NCI-H69 (cell line): ENCODE results near the gene CACNG4.

Source experiments
- DNase-seq: peaks from one replicate; lab custom pipeline; 2025; lab: John Stamatoyannopoulos, UW

CACNG4 gene

DNA sequence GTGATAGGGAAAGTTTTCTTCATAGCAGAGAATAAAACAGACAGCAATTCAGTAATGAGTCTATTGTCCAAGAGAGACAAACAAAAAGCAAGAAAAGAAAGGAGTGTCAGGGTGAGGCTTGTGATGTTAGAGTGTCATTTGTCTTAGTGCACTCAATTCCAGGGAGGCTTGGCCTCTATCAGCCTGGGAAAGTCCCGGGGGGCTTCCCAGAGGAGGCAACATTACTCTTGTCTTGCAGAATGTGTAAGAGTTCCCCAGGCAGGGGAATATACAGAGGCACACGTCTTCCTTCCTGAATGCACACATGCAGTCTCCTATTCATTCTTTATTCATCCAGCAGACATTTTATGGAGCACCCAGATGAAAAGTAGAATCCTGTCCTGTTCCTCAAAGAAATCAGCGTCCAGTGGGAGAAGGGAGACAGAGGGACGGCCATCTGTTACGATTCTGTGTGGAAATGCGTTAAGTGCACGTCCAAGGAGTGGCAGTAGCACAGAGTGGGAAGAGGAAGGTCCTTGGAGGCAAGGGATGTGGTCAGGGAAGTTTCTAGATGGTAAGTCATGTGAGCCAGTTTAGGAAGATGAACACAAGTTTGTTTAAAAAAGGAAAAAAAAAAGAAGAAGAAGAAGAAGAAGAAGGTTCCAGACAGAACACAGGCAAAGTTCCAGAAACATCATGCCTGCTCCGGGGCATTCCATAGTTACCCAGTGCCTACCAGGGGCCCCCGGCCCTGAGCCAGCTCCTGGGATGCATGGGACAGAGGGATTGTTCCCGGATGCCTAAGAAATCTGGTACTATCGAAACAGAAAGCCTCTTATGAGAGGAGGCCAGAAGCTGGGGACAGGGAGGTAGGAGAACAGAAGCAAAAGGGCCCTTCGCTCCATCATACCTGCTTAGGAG lies 21.1 kb downstream of the CACNG4 start:
- DNase-seq: no peak

GRCh38 chr17:66986659-66987058 lies 22.2 kb downstream of the CACNG4 start:
- no peak for DNase-seq

DNA sequence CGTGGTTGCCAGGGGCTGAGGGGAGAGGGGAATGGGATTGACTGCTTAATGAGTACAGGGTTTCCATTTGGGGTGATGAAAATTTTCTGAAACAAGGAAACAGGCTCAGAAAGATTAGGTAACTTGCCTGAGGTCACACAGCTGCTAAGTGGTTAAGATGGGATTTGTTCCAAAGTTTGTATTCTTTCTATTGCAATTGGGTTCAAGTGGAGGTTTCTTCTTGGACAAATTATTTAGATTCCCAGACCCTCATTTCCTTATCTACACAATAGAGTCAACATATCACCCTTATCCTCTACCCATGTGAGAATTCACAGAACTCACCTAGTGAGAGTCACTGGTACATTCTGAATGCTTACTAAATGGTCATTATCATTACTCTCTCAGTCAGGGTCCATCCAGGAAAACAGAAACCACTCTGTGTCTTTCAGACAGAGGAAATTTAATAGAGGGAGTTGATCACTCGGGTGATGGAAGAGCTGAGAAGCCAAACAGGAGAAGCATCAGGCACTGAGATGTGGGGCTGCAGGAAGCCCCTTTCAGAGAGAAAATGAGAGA lies 22.6 kb downstream of the CACNG4 start:
- no peak for DNase-seq

- no peak for DNase-seq
These were observed 23.7 kb downstream of the CACNG4 start for GRCh38 chr17:66988069-66988798.

DNA sequence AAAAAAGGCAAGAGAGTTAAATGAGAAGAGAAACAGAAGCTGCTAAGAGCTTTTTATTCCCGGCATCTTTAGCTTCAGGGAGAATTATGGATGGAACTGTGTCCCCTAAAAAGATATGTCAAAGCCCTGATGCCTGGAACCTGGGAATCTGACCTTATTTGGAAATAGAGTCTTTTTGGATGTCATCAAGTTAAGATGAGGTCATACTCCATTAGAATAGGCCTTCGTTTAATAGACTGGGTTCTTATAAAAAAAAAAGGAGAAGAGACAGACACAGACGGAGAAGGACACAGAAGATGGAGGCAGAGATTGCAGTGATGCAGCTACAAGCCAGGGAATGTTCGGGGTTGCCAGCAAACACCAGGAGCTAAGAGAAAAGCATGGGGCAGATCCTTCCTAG lies 24.6 kb downstream of the CACNG4 start:
- no peak for DNase-seq

- DNase-seq: no peak
These were observed 25.1 kb downstream of the CACNG4 start for GRCh38 chr17:66989579-66989978.

GRCh38 chr17:66990047-66990446 lies 25.5 kb downstream of the CACNG4 start:
- DNase-seq: no peak

DNA sequence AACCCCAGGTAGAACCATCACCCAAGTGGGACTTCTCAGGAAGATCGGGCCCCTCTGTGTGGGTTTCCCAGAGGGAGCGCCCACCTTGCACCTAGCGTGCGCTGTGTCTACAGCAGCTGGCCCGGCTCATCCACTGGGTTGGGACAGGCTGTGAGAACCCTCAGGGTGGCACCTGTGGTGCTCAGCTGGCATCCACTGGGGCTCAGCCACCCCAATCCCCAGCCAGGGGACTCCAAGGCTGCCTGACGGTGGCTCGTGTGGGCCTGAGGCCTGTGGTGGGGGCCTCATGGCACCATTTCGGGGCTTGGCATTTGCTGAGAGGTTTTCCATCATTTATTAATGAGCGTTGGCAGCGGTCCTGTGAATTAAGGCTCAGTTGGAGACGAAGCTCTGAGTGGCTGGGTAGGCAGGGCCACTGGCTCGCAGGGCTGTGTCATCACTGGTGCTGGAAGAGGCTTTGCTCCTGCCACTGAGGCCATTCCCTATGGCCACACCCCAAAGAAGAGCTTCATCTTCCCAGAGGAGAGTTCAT lies 28.5 kb downstream of the CACNG4 start:
- DNase-seq: no peak

DNA sequence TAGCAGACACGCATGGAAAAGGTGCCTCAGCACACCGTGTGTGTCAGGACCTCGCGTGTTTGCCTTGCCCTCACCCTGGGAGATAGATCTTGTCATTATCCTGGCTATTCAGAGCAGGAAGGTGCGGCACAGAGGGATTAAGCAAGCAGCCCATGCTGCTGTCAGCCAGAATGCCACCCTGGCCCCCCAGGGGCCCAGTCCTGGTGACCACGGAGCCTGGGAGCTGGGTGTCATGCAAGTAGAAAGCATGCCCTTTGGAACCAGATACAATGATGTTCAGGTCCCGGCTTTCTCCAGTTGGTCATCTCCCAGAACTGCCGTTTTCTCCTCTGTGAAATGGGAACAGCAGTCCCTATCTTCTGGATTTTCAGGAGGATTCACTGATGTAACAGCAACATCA lies 29.9 kb downstream of the CACNG4 start:
- no peak for DNase-seq

DNA sequence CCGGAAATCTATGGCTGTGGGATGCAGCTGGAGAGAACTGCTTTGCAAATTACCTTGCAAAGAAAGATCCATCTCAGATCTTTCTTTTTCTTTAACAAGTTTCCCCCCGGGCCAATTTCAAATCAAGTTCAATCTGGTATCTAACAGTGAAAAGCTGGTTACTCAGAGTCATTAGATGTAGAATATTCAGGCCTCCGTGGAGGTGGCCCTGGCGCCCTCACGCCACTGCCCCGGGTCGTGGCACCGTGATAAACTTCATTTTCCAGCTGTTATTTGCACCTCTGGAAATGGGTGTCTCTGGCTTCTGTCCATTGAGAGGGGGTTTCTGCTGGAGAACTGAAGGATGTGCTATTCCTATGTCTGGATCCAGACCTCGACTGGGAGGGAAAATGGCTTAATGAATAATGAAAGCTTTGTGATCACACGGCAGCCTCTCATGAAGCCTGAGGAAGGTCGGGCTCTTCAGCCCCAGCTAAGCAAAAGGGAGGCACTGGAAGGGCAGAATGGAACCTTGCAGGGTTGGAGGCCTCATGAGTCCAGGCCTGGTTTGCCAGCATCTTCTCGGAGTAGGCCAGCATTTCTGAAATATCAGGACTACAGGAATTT lies 30.5 kb downstream of the CACNG4 start:
- DNase-seq: no peak

- no peak for DNase-seq
These were observed 31.4 kb downstream of the CACNG4 start for GRCh38 chr17:66995944-66996343.

DNA sequence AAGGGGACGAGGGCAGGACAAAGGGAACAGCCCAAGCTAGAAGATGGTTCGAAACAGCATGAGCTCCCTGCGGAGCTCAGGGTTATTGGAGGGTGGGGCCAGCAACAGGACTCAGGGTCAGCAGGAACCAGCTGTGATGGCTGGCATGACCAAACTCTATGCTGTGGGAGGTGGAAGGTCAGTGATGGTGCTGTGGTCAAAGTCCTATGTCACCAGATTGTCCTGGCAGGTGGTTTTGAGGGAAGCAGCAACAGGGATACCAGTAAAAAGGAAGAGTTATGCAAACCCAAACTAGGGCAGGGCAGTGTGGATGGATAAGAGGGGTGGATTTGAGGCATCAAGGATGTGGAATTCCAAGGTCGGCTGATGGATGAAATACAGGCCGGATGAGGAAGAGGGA lies 32.4 kb downstream of the CACNG4 start:
- no peak for DNase-seq

GRCh38 chr17:67003231-67003630 lies 38.7 kb downstream of the CACNG4 start:
- no peak for DNase-seq

- DNase-seq: no peak
These were observed 39.7 kb downstream of the CACNG4 start for GRCh38 chr17:67004181-67004580.

DNA sequence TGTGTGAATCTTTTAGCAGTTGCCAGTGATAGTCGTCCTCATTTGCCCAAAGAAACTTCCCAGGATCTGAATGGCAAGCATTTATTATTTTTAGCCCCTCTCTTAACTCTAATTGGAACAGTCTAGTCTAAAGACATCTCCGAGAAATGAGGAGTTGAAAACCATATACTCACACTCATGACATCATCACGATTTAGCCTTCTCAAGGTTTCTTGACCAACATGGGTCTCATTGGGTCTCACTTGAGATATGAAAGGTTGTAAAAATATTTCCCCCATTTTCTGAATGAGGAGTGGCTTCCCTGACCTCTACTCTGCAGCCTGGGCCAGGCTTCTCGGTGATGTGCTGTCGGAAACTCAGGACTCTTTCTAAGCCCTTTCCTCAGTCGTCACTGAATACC lies 42.8 kb downstream of the CACNG4 start:
- DNase-seq: no peak

GRCh38 chr17:67008101-67008500 lies 43.6 kb downstream of the CACNG4 start:
- no peak for DNase-seq

DNA sequence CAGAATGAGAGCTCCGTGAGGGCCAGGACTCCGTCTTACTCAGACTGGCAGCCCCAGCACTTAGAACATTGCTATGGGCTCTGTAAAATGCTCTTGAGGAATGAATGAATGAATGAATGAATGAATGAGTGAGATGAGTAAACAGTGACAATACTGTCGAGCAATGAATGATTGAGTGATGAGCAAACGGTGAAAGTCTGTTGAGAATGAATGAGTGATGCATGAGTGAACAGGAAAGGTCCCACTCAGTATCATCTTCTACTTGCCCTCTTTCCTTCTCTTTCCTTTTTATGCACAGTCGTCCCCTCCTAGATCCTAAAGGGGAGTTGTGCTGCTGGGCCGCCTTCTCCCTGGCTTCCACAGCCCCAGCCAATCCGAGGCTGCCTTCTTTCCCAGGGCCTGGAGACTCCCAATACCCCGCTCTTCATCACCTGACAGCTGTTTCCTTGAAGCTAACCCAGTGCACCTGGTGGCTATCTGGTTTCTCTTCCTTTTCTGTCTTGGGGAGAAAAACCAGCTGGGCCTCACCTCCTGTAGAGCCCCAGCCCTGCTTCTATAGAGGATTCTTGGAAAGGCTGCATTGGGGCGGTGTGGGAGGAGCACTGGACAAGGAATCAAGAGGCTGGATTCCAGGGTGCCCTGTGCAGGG lies 47.1 kb downstream of the CACNG4 start:
- DNase-seq: peak; percentile 23

GRCh38 chr17:67013891-67014290 lies 49.4 kb downstream of the CACNG4 start:
- DNase-seq: no peak

- no peak for DNase-seq
These were observed 50.5 kb downstream of the CACNG4 start for GRCh38 chr17:67015001-67015400.

DNA sequence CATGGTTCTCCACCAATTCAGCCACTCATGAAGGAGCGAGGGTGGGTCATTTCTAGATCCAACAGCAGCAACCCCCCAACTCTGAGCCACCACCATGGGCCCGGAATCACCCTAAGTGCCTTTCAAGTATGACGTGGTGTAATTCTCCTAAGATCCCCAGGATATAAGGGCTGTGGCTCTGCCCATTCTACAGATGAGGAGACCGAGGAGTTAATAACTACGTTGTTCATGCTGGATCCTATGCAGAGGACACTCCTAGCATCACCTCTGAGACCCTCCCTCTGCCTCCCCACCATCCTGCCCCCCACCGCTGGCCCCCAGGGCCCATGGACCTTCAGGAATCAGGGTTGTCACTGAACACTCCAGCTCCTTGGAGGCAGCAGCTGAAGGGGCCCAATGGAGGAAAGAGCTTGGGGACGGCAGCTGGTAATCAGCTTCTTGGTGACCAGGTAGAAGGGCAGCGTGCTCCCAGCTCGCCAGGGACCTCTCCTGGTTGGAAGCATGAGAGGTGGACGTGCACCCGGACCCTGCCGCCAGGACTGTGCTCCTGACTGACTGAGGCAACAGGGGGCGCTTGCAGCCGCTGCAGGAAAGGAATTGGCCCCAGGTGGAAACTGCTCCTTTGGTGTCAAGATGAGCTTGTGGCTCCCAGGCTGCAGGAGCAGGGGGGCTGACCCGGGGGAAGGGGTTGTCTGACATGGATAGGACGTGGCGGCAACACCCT lies 51.7 kb downstream of the CACNG4 start:
- DNase-seq: no peak

DNA sequence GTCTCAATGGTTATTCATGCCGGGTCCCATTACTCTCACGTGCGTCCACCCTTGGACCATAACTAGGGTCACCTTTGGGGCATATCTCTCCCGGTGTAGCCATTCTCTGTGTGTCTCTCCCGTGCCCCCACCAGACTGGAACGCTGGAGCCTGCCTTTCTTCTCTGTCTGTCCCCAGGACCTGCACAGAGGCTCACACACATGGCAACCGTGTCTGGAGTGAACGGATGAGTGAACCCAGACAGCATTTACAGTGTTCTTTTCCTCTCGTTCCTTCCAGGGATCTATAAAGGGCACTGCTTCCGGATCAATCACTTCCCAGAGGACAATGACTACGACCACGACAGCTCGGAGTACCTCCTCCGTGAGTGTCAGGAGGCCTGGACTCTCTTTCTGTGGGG lies 53.4 kb downstream of the CACNG4 start:
- DNase-seq: no peak
